NCI-H510A treated with DMSO at 0.1 percent for 48 hours (cell line): Measurements from ENCODE around the gene FRMD1.

ENCODE experiments used
- DNase-seq: peaks from one replicate; lab custom pipeline; 2025; lab: John Stamatoyannopoulos, UW

FRMD1 gene

GRCh38 chr6:168111911-168112310 is 32.9 kb upstream of the FRMD1 start:
- DNase-seq: no peak

GRCh38 chr6:168110437-168110836 is 31.4 kb upstream of the FRMD1 start:
- DNase-seq: no peak

- DNase-seq: no peak
These were observed 30.2 kb upstream of the FRMD1 start for GRCh38 chr6:168109171-168109570.

DNA sequence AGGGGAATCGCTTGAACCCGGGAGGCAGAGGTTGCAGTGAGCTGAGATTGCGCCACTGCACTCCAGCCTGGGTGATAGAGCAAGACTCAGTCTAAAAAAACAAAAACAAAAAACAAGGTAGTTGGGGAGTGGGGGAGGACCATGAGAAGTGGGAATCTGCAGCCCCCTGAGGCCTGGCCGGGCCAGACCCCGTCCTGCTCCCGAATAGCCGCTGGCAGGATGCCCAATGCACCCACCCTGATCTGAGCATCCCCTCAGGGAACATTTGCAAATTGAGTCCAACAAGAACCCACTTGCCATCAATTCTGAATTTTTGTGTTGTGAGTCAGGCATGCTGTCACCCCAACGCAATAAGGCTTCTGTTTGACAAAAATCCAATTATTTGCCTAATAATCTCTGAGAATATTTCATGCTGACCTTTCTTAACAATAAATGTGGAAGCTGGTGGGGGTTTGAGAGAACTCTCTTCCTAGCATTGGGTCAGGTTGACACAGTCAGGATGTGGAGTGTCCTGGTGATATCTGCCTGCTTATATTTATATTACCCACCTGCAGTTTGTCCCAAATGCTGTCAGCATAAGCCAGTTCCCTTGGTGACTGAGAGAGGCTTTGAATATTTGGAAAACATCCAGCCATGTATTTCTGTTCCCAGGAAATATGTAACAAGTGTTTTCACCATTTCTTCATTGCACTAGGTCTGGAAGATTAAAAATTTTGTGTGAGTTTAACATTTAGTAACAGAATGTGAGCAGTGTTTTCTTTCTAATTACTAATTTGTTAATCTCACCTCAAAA is 28.4 kb upstream of the FRMD1 start:
- no peak for DNase-seq

GRCh38 chr6:168106633-168107005 is 27.6 kb upstream of the FRMD1 start:
- no peak for DNase-seq

DNA sequence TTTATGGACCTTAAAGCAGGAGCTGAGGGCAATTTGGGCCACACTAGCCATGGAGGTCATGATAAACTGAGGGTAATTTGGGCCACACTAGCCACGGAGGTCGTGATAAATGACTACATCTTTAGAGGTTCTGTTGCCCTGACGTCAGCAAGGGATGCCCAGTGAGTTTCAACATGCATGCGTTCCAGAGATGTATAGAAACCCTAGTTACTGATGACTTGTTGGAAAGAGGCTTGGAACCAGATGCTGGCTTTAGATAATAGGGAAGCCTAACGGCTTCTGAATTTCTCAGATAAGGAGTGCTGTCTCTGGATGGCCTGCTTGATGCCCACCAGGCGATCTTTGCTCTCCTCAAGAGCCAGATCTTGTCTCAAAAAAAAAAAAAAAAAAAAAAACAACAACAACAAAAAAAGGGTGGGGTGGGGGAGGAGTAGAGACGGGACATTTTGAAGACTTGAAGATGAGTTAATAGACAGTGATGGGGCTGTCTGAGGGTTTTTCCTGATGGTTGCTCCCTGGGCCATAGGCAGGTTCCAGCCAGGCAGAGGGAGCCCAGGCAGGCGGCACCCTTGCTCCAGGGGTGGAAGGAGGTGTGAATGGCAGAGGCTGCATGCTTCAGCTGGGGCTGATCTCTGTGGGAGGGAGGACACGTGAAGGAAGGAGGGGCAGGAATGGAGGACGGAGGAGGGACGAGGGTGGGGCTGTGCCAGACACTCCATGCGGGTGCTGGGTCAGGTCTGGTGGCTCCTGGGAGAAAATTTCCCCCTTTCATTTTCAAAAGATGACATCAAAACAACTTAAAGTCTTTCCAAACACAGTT is 27.0 kb upstream of the FRMD1 start:
- DNase-seq: peak; percentile 23

GRCh38 chr6:168104636-168105035 is 25.6 kb upstream of the FRMD1 start:
- no peak for DNase-seq

- peak; percentile 60 for DNase-seq
These were observed 24.2 kb upstream of the FRMD1 start for GRCh38 chr6:168103050-168103830.

DNA sequence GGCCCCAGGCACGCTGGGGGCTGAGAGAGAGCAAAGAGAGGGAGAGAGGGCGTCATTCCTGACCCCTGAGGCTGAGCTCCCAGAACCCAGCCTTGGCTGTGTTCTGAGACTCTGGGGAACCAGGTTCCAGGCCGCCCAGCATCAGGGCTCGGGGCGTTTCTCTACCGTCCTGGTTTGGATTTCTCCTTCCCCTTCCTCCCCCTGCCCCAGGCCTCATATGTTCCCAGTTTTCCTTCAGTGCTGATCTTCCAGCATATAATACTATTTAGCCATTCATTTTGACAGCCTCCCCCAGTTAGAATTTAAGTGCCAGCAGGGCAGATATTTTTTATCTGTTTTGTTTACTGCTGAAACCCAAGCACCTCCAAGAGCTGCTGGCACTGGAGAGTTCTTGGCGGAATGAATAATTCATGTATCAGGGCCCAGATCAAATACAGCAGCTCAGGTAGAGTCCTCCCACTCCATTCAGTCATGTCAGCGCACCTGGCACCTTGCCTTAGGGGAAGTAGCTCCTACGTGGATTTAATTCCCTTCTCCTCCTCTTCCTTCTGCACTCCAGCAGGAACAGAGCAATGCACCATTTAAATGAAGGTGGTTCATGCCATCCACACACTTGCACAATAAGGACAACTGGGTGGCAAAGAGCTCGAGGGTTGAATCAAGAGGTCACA is 23.4 kb upstream of the FRMD1 start:
- DNase-seq: peak; percentile 87

DNA sequence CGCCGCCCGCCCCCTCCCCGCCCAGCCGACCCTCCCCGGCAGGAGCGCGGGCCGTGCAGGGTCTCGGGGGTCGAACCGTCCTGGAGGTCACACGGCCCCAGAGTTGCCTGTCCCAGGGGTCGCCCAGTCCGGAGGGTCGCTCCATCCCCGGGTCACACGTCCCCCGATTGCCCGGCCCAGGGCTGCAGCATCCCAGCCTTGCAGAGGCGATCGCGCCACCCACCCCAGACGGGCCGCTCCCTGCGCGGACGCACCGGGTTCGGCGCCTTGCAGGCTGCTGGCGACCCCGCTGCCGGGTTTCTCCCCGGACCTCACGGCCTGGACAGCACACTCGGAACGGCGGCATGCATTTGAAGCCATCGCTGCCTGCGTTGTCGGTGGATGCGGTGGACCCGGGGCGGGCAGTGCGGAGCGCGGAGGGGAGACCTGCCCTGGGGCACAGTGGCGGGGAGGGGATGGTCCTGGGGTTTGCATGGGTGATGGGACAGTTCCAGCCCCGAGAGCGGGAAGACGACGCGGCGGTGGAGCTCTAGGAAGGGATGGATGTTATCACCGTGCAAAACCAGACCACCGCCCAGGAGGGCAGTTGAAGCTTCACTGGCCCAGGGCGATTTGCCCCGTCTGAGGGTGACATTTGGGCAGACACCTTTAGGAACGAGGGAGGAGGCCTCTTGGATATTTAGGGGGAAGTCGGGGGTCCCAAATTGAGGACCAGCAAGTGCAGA is 22.7 kb upstream of the FRMD1 start:
- DNase-seq: no peak

DNA sequence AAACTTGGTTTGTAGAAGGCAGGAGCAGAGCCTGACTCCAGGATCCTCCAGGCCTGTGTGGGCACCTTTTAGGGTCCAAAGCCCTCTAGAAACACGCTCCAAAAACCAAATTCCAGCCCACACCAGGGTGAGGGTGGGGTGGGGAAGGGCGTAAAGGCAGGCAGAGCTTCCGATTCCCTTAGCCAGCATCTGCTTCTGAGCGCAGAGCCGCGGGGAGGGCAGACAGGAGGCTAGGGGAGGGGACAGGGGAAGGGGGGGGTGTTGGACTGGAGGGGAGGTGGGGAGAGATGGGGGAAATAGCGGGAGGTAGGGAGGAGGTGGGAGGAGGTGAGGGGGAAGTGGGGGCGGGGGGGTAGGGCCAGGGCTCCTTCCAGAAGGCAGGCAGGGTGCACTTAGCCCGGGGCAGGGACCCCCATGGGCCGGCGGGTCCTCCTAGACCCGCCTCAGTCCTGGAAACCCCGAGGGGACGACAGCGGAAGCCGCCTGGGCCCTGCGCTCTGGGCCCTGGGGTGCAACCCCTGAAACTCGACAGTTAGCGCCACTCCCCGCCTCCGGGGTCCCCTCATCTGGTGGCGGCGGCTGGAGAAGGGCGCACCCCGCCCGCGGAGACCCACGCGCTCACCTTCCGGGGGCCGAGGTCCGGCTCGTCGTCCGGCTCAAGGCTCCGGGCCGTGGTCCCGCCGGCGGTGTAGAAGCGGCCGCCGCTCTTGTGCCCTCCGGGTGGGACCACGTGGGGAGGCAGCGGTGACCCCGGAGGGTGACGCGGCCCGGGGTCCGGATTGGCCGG is 22.0 kb upstream of the FRMD1 start:
- DNase-seq: no peak

DNA sequence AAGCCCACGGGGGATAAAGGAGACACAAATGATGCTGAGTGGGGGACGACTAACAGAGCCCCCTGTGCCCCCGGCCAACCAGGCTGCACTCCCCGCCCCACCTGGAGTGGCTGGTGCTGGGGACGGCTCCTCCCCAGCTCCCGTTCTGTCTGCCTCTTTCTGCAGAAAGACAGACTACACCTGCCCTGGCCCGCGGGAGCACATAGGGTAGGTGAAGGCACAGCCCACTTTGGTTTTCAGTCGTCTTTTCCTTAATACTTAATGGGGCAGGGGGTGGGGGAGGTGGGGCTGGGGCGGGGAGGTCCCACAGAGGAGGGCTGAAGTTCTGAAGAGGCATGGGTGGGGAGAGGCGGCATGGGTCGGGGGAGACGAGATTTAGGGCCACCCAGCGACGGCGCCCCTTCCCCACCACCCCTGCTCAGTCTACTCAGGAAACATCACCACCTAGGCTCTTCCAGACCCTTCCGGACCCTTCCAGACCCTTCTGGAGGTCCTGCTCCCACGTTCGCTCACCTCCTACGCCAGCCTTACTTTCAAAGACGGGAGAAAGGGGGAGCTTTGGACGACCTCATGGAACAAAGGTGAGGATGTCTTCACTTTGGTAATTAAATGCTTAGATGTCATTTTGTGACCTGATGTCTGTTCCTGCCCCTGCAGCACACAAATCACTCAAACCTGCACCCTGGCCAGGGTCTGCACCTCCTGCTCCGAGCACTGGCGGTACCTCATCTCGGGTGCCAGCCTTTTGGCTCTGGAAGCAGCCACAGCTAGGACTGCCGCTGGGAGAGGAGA is 21.2 kb upstream of the FRMD1 start:
- no peak for DNase-seq

DNA sequence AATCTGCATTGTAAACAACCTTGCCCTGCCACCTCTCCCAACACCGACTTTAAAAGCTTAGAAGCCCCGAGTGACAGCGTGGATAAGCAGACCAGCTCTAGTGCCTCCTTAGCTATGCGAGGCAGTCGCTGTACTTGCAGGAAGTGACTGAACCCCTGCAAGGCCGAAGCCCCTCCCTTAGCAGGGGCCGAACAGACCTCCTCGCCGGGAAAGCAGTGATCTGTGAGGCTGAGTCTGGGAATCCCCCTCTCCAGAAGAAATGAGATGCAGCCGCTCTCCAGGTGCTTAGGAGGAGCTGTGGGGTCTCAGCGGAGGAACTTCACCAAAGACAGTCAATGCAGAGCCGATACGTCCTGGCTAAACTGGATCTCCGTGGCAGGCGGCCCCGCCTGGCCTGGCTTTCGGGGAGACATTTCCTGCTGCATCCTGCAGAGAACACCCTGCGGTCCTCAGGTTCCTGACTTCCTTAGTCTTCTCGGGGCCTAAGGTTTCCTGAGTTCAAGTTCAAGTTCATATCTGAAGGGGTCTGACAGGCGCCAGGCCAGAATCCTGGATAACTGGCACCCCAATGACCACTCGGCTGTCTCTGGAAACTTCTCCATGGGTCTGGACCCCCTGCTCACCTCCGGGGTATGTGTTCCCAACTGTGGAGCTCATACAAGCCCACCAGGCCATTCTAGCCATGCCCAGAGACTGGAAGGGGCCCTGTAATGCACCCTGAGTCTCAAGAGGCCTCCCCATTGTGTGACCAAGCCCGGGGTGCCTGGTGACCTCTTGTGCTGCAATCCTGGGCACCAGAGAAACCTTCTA is 20.4 kb upstream of the FRMD1 start:
- DNase-seq: no peak

DNA sequence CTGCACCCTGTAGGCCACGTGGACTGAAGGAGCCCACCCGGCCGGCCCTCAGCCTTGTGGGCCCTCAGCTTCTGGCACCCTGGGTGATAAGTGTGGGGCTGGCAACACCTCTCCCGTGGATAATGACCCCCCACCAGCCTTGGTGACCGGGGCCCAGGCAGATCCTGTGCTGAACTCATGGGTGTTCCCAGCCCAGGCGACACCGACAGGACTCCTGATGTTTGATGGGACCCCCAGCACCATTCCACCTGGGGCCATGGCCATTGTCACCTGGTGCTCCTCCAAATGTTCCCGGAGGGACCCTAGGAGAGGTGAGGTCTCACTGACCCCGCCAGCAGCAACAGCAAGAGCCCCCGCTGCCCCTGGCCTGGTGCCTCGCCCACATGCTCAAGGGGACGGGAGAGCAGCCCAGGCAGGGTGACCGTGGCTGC is 19.4 kb upstream of the FRMD1 start:
- DNase-seq: no peak

DNA sequence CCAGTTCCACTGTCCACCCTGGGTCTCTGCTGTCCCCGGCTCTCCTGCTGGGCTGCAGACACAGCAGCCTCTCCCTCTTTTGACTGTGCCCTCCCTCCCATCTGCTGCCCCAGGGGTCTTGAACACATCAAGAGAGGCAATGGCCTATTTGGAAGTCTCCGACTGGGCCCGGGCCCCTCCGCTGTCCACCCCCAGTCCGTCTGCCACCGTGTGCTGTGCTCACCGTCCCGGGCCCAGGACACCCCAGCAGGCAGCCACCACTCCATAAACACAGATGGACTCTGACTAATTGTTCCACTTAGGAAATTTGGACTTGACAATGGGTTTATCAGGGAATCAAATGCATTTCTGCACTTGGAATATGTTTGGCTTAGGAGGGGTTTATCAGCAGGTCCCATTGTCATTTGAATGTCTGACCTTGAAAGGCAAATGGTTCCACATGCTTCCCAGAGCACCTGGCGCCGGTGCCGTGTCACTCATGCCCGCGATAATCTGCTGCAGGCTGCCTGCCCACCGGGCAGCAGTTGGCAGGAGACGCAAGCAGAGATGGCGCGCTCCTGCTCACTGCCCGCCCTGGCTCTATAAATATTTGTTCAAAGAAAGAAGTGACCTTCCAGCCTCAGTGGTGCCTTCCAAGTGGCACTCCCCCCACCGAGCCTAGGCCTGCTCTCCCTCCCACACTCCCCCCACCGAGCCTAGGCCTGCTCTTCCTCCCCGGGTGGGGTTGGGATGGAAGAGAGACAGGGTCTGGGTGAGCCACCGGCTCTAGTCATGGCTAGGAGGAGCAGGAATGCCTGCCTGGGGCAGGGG is 18.8 kb upstream of the FRMD1 start:
- DNase-seq: no peak

DNA sequence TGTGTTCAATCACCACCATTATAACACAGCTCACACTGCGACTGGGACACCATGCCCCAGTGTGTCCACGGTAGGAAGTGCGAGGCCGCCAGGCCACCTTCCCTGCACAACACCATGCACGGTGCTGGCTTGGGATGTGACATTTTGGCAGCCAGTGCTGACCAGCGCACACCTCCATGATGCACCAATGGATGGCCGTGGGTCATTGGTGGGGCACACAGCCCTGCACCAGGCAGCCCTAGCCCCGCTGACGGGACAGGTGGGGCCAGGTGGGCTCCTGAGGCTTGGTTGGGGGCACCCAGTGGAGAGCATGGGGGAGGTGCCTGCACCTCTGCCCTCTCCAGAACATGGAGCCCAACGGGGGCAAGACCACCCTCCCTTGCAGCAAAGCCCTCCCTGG is 18.2 kb upstream of the FRMD1 start:
- DNase-seq: no peak

- DNase-seq: no peak
These were observed 17.3 kb upstream of the FRMD1 start for GRCh38 chr6:168096271-168096764.
